ENCODE data around the gene BCL7A. TPM values are rescaled to one million over a fixed set of nuclear protein-coding genes. Genes with fewer than 3 reads are reported as not detected.
A peak's percentile ranks its signal among the peaks of the same experiment; 100 is the strongest.

BCL7A gene
- polyA plus RNA-seq, 4 donors, result 0.22 to 10.4 (median 3.4) TPM

DNA sequence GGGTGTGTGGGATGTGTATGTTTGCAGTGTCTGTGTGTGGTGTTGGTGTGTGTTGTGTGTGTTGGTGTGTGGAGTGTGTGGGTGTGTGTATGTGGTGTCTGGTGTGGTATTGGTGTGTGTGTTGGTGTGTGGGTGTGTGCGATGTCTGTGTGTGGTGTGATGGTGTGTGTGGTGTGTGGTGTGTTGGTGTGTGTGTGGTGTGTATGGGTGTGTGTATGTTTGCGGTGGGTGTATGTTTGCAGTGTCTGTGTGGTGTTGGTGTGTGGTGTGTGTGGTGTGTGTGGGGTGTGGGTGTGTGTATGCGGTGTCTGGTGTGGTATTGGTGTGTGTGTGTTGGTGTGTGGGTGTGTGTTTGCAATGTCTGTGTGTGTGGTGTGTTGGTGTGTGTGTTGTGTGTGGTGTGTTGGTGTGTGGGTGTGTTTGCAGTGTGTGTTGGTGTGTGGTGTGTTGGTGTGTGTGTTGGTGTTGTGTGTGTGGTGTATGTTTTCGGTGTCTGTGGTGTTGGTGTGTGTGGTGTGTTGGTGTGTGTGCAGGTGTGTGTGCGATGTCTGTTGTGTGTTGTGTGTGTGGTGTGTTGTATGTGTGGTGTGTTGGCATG is 72.6 kb downstream of the BCL7A start:
- Histone ChIP-seq H3K9me3 (ENCODE audit: control insufficient read depth in 2 of 2, insufficient read depth in 1 of 2, low read depth in 1 of 2, low read length in 1 of 2) (no peaks in the 10 kb centered on the region), H3K36me3 (ENCODE audit: control insufficient read depth in 3 of 3, insufficient read depth in 2 of 3, low read depth in 1 of 3, low read length in 3 of 3) (peaks cover 0 to 25% (median 0%) of the 10 kb centered on the region in 3 donors), H3K4me3 (ENCODE audit: low read depth in 1 of 3, low read length in 3 of 3) (no peak overlapping the region), H3K27me3 (ENCODE audit: control insufficient read depth in 3 of 3, insufficient read depth in 3 of 3, low read length in 3 of 3) (no peaks in the 10 kb centered on the region), H3K4me1 (ENCODE audit: control insufficient read depth in 3 of 3, insufficient read depth in 2 of 3, low read depth in 1 of 3, low read length in 2 of 3) (peaks cover 4 to 52% (median 26%) of the 10 kb centered on the region in 3 donors), H3K27ac (ENCODE audit: low read depth in 1 of 3, low read length in 2 of 3) (peak overlapping the region in 2 of 3 donors; percentile 37 to 69)
- 97 to 100% (median 99%) methylated on average over 5 of the region's 5 CpGs for WGBS, 3 donors
- FAIRE-seq, result no peak
- DNase-seq, result no peak

DNA sequence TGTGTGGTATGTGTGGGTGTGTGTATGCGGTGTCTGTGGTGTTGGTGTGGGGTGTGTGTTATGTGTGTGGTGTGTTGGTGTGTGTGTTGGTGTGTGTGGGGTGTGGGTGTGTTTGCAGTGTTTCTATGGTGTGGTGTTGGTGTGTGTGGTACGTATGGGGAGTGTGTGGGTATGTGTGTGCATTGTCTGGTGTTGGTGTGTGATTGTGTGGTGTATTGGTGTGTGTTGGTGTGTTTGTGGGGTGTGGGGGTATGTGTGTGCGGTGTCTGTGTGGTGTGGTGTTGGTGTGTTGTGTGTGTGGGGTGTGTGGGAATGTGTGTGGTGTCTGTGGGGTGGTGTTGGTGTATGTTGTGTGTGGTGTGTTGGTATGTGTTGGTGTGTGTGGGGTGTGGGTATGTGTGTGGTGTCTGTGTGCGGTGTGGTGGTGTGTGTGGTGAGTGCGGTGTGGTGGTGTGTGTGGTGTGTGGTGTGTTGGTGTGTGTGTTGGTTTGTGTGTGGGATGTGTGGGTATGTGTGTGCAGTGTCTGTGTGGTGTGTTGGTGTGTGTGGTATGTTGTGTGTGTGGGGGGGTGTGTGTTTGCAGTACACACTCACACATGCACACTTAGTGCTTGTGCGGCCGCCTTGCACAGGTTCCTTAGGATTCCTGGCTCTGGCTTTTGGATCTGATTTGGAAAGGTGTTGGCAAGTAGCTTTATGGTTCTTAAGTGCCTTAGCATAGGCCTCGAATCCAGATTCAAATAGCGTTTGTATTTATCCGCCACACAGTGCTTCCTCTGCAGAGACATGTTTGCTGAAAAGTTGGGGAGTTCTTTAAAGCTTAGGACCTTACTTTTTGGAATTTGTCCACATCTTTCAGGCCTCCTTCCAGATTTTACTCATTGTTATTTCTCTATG is 73.3 kb downstream of the BCL7A start:
- H3K27me3 ChIP-seq (ENCODE audit: control insufficient read depth in 3 of 3, insufficient read depth in 3 of 3, low read length in 3 of 3), result no peaks in the 10 kb centered on the region
- no peak overlapping the region for H3K4me3 ChIP-seq (ENCODE audit: low read depth in 1 of 3, low read length in 3 of 3)
- DNase-seq (no peak), FAIRE-seq (no peak)
- peaks cover 0 to 30% (median 0%) of the 10 kb centered on the region in 3 donors for H3K36me3 ChIP-seq (ENCODE audit: control insufficient read depth in 3 of 3, insufficient read depth in 2 of 3, low read depth in 1 of 3, low read length in 3 of 3)
- peaks cover 11 to 59% (median 24%) of the 10 kb centered on the region in 3 donors for H3K4me1 ChIP-seq (ENCODE audit: control insufficient read depth in 3 of 3, insufficient read depth in 2 of 3, low read depth in 1 of 3, low read length in 2 of 3)
- WGBS, 3 donors, result 55 to 61% (median 60%) methylated on average over 10 of the region's 10 CpGs
- H3K9me3 ChIP-seq (ENCODE audit: control insufficient read depth in 2 of 2, insufficient read depth in 1 of 2, low read depth in 1 of 2, low read length in 1 of 2), result no peaks in the 10 kb centered on the region
- peak overlapping the region in 2 of 3 donors; percentile 37 to 69 for H3K27ac ChIP-seq (ENCODE audit: low read depth in 1 of 3, low read length in 2 of 3)

DNA sequence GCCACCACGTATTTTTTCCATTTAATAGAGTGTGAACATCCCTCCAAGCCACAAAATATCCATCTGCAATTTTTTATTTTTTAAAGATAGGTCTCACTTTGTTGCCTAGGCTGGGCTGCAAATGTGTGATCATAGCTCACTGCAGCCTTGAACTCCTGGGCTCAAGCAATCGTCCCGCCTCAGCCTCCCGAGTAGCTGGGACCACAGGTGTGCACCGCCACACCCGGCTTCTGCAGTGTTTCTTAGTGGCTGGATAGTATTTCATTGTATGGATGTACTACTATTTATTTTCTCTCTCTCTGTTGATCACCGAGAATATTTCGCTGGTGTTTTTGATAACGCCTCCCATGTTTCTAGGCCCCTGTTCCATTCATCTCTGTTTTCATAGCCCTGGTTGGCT is 74.3 kb downstream of the BCL7A start:
- H3K9me3 ChIP-seq (ENCODE audit: control insufficient read depth in 2 of 2, insufficient read depth in 1 of 2, low read depth in 1 of 2, low read length in 1 of 2), result no peaks in the 10 kb centered on the region
- WGBS, 3 donors, result 58 to 65% (median 59%) methylated on average over 8 to 9 of the region's 9 CpGs
- H3K27me3 ChIP-seq (ENCODE audit: control insufficient read depth in 3 of 3, insufficient read depth in 3 of 3, low read length in 3 of 3), result no peaks in the 10 kb centered on the region
- FAIRE-seq (no peak), DNase-seq (no peak)
- H3K4me1 ChIP-seq (ENCODE audit: control insufficient read depth in 3 of 3, insufficient read depth in 2 of 3, low read depth in 1 of 3, low read length in 2 of 3), result peaks cover 12 to 68% (median 29%) of the 10 kb centered on the region in 3 donors
- peak overlapping the region; percentile 56 to 92 (median 85) for H3K27ac ChIP-seq (ENCODE audit: low read depth in 1 of 3, low read length in 2 of 3)
- no peak overlapping the region for H3K4me3 ChIP-seq (ENCODE audit: low read depth in 1 of 3, low read length in 3 of 3)
- H3K36me3 ChIP-seq (ENCODE audit: control insufficient read depth in 3 of 3, insufficient read depth in 2 of 3, low read depth in 1 of 3, low read length in 3 of 3), result peaks cover 0 to 27% (median 0%) of the 10 kb centered on the region in 3 donors

DNA sequence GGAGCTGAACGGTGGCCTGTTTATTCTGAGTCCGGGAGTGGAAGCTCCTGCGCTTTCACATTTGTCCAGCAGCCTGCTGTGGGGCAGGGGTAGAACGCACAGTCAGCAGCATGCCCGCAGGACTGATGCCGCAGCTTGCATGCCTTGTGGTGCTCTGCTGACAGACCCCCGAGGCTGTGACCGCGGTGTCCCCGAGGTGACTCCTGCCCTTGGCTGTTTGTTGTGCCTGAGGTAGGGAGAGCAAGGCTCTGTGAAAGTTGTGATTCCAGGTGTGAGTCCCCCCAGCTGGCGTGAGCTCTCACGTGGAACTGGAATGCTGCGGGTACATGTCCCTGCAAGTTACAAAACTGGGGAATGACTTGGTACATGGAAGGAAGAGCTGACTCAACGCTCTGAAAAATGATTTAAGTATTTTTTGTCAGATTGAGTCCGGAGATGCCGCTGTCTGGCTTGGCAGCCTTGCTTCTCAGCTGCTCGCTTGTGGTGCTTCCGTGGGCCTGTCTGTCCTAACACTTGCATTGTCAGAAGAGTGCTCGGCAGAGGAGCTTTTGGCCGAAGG is 75.0 kb downstream of the BCL7A start:
- Histone ChIP-seq H3K27ac (ENCODE audit: low read depth in 1 of 3, low read length in 2 of 3) (peak overlapping the region; percentile 56 to 92 (median 85)), H3K4me3 (ENCODE audit: low read depth in 1 of 3, low read length in 3 of 3) (no peak overlapping the region), H3K27me3 (ENCODE audit: control insufficient read depth in 3 of 3, insufficient read depth in 3 of 3, low read length in 3 of 3) (no peaks in the 10 kb centered on the region), H3K9me3 (ENCODE audit: control insufficient read depth in 2 of 2, insufficient read depth in 1 of 2, low read depth in 1 of 2, low read length in 1 of 2) (no peaks in the 10 kb centered on the region), H3K4me1 (ENCODE audit: control insufficient read depth in 3 of 3, insufficient read depth in 2 of 3, low read depth in 1 of 3, low read length in 2 of 3) (peaks cover 12 to 66% (median 30%) of the 10 kb centered on the region in 3 donors), H3K36me3 (ENCODE audit: control insufficient read depth in 3 of 3, insufficient read depth in 2 of 3, low read depth in 1 of 3, low read length in 3 of 3) (peaks cover 0 to 25% (median 0%) of the 10 kb centered on the region in 3 donors)
- DNase-seq (no peak), FAIRE-seq (no peak)
- WGBS, 3 donors, result 37 to 56% (median 52%) methylated on average over 20 of the region's 20 CpGs

DNA sequence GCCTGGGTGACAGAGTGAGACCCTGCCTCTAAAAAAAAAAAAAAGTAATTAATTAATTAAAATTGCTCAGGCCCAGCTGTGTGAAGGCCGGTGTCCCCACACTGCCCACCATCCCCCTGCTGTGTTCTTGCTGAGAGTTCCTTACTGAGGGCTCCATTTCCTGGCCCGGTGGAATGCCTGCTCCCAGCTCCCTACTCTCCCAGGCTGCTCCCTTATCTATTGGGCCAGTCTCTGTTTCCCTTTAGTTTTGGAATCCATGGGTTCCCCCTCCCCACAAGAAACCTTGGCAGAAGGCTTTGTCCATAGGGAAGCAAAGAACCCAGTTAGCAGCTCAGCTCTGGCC is 75.9 kb downstream of the BCL7A start:
- H3K27ac ChIP-seq (ENCODE audit: low read depth in 1 of 3, low read length in 2 of 3), result peak overlapping the region; percentile 56 to 92 (median 85)
- H3K9me3 ChIP-seq (ENCODE audit: control insufficient read depth in 2 of 2, insufficient read depth in 1 of 2, low read depth in 1 of 2, low read length in 1 of 2), result no peaks in the 10 kb centered on the region
- FAIRE-seq (no peak), DNase-seq (no peak)
- WGBS, 3 donors, result 20 to 45% (median 37%) methylated on average over 2 of the region's 2 CpGs
- H3K4me1 ChIP-seq (ENCODE audit: control insufficient read depth in 3 of 3, insufficient read depth in 2 of 3, low read depth in 1 of 3, low read length in 2 of 3), result peaks cover 13 to 62% (median 30%) of the 10 kb centered on the region in 3 donors
- H3K4me3 ChIP-seq (ENCODE audit: low read depth in 1 of 3, low read length in 3 of 3), result no peak overlapping the region
- H3K27me3 ChIP-seq (ENCODE audit: control insufficient read depth in 3 of 3, insufficient read depth in 3 of 3, low read length in 3 of 3), result no peaks in the 10 kb centered on the region
- peaks cover 0 to 25% (median 0%) of the 10 kb centered on the region in 3 donors for H3K36me3 ChIP-seq (ENCODE audit: control insufficient read depth in 3 of 3, insufficient read depth in 2 of 3, low read depth in 1 of 3, low read length in 3 of 3)

DNA sequence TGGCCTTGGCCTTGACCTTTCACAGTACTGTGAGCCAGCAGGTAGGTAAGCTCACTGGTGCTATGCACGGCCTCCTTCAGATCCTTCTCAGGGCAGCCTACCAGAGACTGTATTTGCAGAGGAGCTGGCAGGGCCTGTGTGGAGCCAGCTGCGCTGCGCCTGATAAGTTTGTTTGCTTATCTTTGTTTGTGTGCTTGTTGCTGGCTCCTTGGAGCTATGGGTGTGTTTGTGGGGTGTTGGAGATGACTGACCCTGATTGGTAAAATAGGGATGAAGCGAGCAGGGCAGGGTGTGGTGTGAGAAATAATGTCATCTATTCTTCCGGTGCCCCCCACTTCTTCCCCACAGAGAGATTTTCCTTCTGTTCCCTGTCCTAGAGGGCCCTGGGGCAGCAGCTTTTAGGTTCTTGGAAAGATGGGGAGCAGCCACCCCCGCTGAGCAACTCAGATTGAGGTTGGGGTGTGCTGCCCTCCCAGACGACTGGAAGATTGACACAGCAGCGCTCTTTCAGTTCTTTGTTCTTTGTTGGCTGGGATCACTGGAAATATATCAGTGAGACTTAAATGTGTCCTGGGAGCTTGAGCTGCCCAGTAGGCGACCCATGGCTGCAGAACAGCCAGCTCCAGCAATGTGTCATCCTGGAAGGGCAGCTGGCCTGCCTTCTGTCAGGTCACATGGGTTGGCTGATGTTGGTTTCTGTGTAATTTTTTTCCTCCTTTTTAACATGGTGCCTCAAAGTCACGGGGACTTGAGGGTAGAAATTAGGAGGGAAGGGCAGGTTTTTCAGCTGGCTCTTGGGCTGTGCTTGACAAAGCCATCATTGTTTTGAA is 76.5 kb downstream of the BCL7A start:
- Histone ChIP-seq H3K27ac (ENCODE audit: low read depth in 1 of 3, low read length in 2 of 3) (peak overlapping the region; percentile 56 to 92 (median 85)), H3K36me3 (ENCODE audit: control insufficient read depth in 3 of 3, insufficient read depth in 2 of 3, low read depth in 1 of 3, low read length in 3 of 3) (peaks cover 0 to 27% (median 0%) of the 10 kb centered on the region in 3 donors), H3K9me3 (ENCODE audit: control insufficient read depth in 2 of 2, insufficient read depth in 1 of 2, low read depth in 1 of 2, low read length in 1 of 2) (no peaks in the 10 kb centered on the region), H3K4me1 (ENCODE audit: control insufficient read depth in 3 of 3, insufficient read depth in 2 of 3, low read depth in 1 of 3, low read length in 2 of 3) (peaks cover 11 to 59% (median 27%) of the 10 kb centered on the region in 3 donors), H3K4me3 (ENCODE audit: low read depth in 1 of 3, low read length in 3 of 3) (no peak overlapping the region), H3K27me3 (ENCODE audit: control insufficient read depth in 3 of 3, insufficient read depth in 3 of 3, low read length in 3 of 3) (no peaks in the 10 kb centered on the region)
- 11 to 27% (median 26%) methylated on average over 10 of the region's 10 CpGs for WGBS, 3 donors
- DNase-seq (peak; percentile 87 to 92), FAIRE-seq (no peak)

DNA sequence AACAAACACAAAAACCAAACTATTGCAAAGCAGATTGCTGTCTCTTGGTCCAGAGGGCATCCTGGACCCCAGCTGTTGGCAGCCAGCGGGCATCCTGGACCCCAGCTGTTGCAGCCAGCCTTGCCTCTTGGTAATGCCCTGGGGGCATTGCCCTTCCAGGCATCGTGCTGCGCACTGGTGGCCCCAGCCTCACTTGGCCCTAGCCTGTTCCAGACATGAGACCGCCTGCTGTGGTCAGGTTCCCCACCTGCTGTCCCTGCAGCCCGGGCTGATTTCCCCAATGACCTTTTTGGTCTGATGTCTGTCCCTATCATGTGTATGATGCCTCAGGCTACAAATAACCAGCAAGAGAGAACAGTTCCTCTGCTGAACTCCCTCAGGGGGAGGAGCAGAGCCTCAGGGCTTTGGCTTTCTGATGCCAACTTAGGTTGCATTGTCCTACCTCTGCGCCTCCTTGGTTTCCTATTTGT is 77.6 kb downstream of the BCL7A start:
- no peak overlapping the region for H3K4me3 ChIP-seq (ENCODE audit: low read depth in 1 of 3, low read length in 3 of 3)
- no peak for FAIRE-seq
- WGBS, 3 donors, result 75 to 83% (median 78%) methylated on average over 6 of the region's 6 CpGs
- H3K36me3 ChIP-seq (ENCODE audit: control insufficient read depth in 3 of 3, insufficient read depth in 2 of 3, low read depth in 1 of 3, low read length in 3 of 3), result peaks cover 0 to 27% (median 0%) of the 10 kb centered on the region in 3 donors
- no peaks in the 10 kb centered on the region for H3K9me3 ChIP-seq (ENCODE audit: control insufficient read depth in 2 of 2, insufficient read depth in 1 of 2, low read depth in 1 of 2, low read length in 1 of 2)
- peaks cover 11 to 59% (median 27%) of the 10 kb centered on the region in 3 donors for H3K4me1 ChIP-seq (ENCODE audit: control insufficient read depth in 3 of 3, insufficient read depth in 2 of 3, low read depth in 1 of 3, low read length in 2 of 3)
- peak overlapping the region; percentile 55 to 92 (median 85) for H3K27ac ChIP-seq (ENCODE audit: low read depth in 1 of 3, low read length in 2 of 3)
- DNase-seq, result no peak
- H3K27me3 ChIP-seq (ENCODE audit: control insufficient read depth in 3 of 3, insufficient read depth in 3 of 3, low read length in 3 of 3), result no peaks in the 10 kb centered on the region
